Glomerular visceral epithelial cell (primary cell): ENCODE data around the gene RAB3C.
"Not testable (repeated sequence)": the region's sequence is repeated elsewhere in the genome, so short reads cannot be mapped to it uniquely, and the experiment has no call there.

Experiments
- DNase-seq: peaks from one replicate; pipeline ENCODE4 v3.0.0-alpha.2; 2016; ENCODE audit errors: extremely low spot score

The RAB3C gene

GRCh38 chr5:58675341-58675740, 92.5 kb downstream of the RAB3C start:
- DNase-seq: no peak

GRCh38 chr5:58677650-58678049, 94.8 kb downstream of the RAB3C start:
- DNase-seq: no peak

DNA sequence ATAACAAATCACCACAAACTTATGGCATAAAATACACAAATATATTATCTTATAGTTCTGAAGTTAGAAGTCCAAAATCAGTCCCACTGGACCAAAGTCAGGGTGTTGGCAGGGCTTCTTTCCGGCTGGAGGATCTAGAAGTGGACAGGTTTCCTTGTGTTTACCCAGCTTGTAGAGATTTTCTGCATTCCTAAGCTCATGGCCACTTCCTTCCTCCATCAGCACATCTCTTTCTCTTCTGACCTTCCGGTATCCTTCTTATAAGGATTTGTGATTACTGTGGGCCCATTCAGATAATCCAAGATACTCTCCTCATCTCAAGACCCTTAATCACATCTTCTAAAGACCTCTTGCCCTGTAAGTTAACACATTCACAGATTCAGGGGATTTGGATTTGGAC, 97.6 kb downstream of the RAB3C start:
- DNase-seq: no peak

GRCh38 chr5:58681943-58682342, 99.1 kb downstream of the RAB3C start:
- no peak for DNase-seq

DNA sequence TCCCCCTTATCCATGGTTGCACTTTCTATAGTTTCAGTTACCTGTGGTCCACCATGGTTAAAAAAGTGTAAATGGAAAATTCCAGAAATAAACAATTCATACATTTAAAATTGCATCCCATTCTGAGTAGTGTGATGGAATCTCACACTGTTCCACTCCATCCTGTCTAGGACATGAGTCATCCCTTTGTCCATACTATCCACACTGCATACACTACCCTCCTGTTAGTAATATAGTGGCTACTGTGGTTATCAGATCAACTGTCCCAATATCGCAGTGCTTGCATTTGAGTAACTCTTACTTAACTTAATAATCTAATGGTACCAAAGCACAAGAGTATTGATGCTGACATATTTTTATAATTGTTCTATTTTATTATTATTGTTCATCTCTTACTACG, 100.7 kb downstream of the RAB3C start:
- no peak for DNase-seq

GRCh38 chr5:58687079-58687478, 104.2 kb downstream of the RAB3C start:
- DNase-seq: no peak

GRCh38 chr5:58687595-58687994, 104.7 kb downstream of the RAB3C start:
- no peak for DNase-seq

DNA sequence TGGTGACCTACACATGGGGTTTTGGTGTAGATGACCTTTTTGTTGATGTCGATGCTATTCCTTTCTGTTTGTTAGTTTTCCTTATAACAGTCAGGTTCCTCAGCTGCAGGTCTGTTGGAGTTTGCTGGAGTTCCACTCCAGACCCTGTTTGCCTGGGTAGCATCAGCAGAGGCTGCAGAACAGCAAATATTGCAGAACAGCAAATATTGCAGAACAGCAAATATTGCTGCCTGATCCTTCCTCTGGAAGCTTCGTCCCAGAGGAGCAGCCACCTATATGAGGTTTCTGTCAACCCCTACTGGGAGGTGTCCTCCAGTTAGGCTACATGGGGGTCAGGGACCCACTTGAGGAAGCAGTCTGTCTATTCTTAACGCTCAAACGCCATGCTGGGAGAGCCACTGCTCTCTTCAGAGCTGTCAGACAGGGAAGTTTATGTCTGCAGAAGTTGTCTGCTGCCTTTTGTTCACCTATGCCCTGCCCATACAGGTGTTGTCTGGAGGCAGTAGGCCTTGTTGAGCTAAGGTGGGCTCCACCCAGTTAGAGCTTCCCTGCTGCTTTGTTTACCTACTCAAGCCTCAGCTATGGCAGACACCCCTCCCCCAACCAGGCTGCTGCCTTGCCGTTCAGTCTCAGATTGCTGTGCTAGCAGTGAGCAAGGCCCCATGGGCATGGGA, 116.3 kb downstream of the RAB3C start:
- DNase-seq: not testable (repeated sequence)

DNA sequence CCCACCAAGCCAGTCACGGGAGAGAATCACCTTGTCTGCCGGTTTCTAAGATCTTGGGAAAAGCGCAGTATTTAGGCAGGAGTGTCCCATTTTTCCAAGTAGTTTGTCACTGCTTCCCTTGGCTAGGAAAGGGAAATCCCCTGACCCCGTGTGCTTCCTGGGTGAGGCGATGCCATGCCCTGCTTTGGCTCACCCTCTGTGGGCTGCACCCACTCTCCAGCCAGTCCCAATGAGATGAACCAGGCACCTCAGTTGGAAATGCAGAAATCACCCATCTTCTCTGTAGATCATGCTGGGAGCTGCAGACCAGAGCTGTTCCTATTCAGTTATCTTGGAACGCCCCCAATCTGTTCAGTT, 116.9 kb downstream of the RAB3C start:
- no peak for DNase-seq

- DNase-seq: no peak
These were observed 121.2 kb downstream of the RAB3C start for GRCh38 chr5:58703925-58704555.

DNA sequence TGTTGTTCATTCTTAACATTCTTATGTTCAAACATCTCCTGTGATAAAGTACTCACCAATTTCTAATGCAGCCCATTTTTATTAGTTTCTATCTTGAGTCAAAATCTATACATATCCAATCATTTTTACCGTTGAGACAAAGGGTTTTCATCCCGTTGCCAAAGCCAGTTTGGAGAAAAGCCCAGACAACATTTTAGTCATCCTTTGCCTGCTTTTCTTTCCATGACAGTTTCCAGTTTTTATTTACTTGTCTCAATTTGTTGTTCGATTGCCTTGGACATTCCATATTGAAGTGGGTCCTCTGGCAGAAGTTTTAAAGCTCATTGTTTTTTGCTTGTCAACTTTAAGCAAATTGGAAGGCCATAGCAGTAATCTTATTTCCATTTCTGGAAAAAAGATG, 123.9 kb downstream of the RAB3C start:
- DNase-seq: no peak

DNA sequence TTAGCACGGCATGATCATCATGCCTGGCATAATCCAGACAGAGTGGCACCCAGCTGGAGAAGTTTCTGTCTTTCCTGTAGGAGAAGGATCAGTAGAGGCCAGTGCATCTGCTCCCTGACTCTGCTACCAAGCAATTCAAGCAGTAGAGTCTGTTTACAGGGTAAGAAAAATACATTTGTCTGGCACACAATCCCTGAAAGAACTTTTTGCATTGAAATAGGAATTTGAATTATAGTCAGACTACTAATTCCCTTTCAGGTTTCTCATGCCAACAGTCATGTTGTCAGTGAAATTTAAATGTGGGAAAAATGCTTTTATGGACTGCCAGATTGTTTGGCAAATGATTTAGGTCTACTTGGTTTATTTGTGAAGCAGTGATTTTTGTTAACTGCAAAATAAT, 125.6 kb downstream of the RAB3C start:
- DNase-seq: no peak

GRCh38 chr5:58710425-58710824, 127.5 kb downstream of the RAB3C start:
- not testable (repeated sequence) for DNase-seq

- DNase-seq: no peak
These were observed 128.0 kb downstream of the RAB3C start for GRCh38 chr5:58710871-58711270.

DNA sequence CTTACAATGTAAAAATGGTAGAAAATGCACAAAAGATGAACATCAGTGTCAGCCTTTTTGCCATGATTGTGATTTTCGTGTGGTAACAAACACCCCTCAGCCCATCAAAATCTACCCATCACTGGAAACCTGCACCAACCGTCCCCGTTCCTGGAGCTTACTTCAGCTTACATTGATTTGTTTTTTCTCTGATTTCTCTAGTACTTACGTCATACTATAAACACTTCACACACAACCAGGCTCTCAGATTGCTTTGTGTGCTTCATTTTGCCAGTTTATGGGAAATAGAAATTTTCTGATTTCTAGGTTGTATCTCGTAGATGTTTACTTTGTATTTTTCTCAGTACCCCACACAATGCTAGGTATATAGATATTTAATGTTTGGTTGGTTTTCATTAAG, 129.1 kb downstream of the RAB3C start:
- no peak for DNase-seq

GRCh38 chr5:58714046-58714445, 131.2 kb downstream of the RAB3C start:
- no peak for DNase-seq

GRCh38 chr5:58715997-58716656, 133.3 kb downstream of the RAB3C start:
- no peak for DNase-seq

DNA sequence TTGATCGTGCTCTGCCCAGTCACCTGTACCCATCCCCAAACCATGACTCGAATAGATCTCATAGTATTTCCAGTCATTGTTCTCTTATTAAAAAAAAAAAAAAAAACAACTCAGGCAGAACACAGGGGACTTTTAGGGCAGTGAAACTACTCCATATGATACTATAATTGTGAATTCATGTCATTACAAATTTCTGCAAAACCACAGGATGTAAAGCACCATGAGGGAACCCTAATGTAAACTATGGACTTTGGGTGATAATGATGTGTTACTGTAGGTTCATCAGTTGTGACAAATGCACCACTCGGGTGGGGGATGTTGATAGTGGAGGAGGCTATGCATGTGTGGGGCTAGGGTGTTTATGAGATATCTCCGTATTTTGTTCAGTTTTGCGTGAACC, 133.8 kb downstream of the RAB3C start:
- DNase-seq: no peak

DNA sequence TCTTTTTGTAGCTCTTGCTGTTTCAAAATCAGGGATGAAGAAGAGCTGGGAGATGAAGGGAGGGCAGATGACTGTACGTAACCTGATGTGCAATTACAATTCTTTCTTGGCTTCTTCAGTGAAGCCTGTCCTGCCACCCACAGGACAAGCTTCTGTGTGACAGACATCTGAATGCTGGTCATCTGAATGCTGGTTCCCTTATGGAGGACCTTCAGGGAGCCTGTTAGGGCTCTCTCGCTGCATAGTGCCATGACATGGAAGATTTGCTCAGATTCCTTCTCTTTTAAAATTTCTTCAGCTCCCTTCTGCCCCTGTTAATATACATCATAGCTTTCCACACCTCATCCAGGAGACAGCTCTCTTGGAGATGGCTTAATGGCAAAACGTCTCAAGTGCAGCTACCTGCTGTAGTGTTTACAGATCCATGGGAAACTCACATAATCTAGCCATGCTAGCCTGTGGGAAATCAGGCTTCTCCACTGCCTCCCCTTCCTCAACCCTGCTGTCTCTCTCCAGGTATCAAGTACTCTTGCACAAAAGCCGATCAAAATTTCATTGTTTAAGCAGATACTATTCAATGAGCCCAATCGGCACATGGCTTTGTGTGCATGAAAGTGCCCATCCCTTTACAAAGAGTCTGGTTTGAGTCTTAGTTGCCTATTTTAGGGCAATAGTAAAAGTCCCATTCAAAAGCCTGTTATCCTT, 134.6 kb downstream of the RAB3C start:
- DNase-seq: no peak

GRCh38 chr5:58718269-58718978, 135.5 kb downstream of the RAB3C start:
- DNase-seq: no peak

GRCh38 chr5:58722160-58722559, 139.3 kb downstream of the RAB3C start:
- DNase-seq: no peak

DNA sequence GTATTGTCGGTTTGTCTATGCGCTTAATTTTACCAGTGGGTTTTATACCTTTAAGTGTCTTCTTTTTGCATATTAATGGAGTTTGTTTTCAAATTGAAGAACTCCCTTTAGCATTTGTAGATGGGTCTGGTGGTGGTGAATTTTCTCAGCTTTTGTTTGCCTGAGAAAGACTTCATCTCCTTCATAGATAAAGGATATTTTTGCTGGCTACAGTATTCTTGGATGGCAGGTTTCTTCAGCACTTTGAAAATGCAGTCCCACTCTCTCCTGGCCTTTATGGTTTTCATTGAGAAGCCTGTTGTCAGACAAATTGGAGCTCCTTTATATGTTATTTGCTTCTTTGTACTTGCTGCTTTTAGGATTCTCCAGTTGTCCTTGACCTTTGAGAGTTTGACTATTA, 142.1 kb downstream of the RAB3C start:
- no peak for DNase-seq
